Coronary artery (tissue), 2 donors: ENCODE results near the gene CIRBP.

Experiments used
- DNase-seq: peaks from one replicate; pipeline ENCODE4 v3.0.0-alpha.2; 2017; ENCODE audit warnings: low spot score
- H3K27ac ChIP-seq, 2 donors: fragments of 200-600 bp; sonication (generic); one replicate each; pipeline ENCODE4 v1.5.1; 2016 to 2019
- H3K4me3 ChIP-seq: fragments of 200-600 bp; sonication (generic); 2 replicates; pipeline ENCODE4 v1.5.1; 2016; ENCODE audit warnings: mild to moderate bottlenecking, moderate library complexity
- CTCF ChIP-seq: fragments of 200-600 bp; sonication (generic); IDR thresholded peaks from one replicate; pipeline ENCODE4 v1.5.1; 2019; ENCODE audit warnings: antibody characterized with exemption

Gene CIRBP

DNA sequence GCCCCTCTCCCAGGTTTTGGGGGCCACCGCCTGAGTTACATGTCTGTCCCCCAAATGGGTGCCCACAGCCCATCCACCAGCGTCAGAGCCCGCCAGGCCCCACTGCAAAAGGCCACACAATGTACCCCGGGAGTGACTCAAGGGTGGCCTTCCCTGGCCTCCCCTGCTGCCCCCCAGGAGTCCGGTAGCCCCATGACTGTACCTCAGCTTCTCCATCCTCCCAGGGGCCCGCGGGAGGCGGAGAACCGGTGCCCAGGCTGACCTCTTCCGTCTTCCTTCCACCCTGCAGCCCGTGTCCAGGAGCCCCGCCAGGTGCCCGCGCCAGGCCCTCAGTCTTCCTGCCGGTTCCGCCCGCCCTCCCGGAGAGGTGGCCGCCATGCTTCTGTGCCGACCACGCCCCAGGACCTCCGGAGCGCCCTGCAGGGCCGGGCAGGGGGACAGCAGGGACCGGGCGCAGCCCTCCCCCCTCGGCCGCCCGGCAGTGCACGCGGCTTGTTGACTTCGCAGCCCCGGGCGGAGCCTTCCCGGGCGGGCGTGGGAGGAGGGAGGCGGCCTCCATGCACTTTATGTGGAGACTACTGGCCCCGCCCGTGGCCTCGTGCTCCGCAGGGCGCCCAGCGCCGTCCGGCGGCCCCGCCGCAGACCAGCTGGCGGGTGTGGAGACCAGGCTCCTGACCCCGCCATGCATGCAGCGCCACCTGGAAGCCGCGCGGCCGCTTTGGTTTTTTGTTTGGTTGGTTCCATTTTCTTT, 41.7 kb upstream of the CIRBP start:
- Histone ChIP-seq H3K4me3 (no peak overlapping the region), H3K27ac (no peak overlapping the region)
- no peak for TF ChIP-seq CTCF
- DNase-seq = no peak

DNA sequence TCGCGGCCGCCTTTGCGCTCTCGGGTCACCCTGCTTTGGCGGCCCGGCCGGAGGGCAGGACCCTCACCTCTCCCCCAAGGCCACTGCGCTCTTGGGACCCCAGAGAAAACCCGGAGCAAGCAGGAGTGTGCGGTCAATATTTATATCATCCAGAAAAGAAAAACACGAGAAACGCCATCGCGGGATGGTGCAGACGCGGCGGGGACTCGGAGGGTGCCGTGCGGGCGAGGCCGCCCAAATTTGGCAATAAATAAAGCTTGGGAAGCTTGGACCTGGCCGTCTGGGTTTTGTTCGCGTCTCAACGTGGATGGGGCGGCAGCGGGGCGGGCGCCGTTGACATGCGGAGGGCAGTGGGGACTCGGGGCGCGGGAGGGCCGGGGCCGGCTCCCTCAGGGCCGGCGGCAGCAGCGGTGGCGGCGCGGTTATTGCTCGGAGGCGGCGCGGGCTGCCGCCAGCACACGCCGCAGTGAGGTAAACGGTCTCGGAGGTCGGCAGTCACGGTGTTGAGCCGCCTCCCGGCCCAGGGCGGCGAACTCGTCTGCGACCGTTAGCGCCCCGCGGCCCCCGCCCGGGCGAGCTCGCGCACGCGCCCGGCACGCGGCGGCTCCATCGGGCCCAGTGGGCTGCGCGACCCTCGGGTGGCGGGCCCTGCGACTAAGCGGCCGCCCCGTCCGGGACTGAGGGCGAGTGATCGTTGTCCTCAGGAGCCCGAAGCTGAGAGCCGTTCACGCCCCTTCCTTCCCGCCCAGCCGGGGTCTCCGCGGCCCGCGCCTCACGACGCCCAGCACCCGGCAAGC, 40.8 kb upstream of the CIRBP start:
- Histone ChIP-seq H3K27ac (no peak overlapping the region), H3K4me3 (no peak overlapping the region)
- no peak for TF ChIP-seq CTCF
- DNase-seq = no peak

DNA sequence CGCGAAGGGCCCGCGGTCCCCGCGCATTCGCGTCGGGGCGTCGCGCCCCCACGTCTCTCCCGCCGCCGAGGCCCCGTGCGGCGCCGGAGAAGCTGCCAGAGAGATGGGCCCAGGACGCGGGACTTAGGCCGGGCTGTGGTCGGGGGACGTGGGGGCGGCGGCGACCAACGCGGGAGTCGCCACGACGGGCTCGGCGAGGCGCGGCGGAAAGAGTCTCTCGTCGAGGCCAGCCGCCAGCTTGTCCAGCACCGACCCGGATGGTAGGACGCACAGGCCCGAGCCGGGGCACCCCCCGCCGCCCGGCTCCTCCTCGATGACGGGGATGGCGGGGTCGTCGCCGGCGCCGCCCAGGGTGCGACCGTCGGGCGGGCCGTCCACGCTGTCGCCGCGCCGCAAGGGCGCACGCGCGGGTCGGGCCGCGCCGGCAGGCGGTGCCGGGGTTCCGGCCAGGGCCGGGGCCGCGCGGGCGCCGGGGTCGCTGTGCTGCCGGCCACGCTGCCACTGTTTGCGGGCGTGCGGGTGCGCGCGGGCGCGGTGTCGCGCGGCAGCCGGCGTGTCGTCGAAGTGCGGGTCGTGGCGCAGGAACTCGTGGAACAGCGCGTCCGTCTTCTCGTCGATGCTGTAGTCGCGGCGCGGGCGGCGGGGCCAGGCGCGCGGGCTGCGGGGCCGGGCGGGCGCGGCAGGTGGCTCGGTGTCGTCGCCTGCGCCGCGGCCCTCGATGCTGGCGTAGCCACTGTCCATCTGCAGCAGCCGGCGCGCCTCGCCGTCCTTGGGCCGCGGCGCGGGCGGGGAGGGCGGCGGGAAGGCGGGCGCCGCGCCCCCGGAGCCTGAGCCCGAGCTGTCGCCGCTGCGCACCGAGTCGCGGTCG, 39.8 kb upstream of the CIRBP start:
- no peak overlapping the region for H3K4me3 ChIP-seq
- DNase-seq = no peak
- no peak overlapping the region for H3K27ac ChIP-seq
- TF ChIP-seq CTCF = no peak

GRCh38 chr19:1229924-1230782, 39.0 kb upstream of the CIRBP start:
- no peak for TF ChIP-seq CTCF
- H3K27ac ChIP-seq = no peak overlapping the region
- no peak for DNase-seq
- H3K4me3 ChIP-seq = no peak overlapping the region

- DNase-seq = no peak
- no peak for TF ChIP-seq CTCF
- no peak overlapping the region for H3K4me3 ChIP-seq
- H3K27ac ChIP-seq = no peak overlapping the region
These were observed 38.2 kb upstream of the CIRBP start for GRCh38 chr19:1230783-1231489.
